ENCODE results near the gene TMEM200A.

- TF ChIP-seq CTCF (conservative IDR thresholded peaks at IDR 0.05) (no peak), ZFX (IDR thresholded peaks at IDR 0.05) (no peak)
Measured at GRCh38 chr6:130377371-130377770, 11.6 kb downstream of the TMEM200A start.
